ENCODE measurements around the gene S100A12.
"Not testable (repeated sequence)": the region's sequence is repeated elsewhere in the genome, so short reads cannot be mapped to it uniquely, and the experiment has no call there.

S100A12 gene

GRCh38 chr1:153375511-153375910 is at the start of gene S100A12:
TSS of gene S100A12 (minus strand) at chr1:153375621. CDS start at chr1:153374592, 1,029 bp downstream.
- no peak for DNase-seq

DNA sequence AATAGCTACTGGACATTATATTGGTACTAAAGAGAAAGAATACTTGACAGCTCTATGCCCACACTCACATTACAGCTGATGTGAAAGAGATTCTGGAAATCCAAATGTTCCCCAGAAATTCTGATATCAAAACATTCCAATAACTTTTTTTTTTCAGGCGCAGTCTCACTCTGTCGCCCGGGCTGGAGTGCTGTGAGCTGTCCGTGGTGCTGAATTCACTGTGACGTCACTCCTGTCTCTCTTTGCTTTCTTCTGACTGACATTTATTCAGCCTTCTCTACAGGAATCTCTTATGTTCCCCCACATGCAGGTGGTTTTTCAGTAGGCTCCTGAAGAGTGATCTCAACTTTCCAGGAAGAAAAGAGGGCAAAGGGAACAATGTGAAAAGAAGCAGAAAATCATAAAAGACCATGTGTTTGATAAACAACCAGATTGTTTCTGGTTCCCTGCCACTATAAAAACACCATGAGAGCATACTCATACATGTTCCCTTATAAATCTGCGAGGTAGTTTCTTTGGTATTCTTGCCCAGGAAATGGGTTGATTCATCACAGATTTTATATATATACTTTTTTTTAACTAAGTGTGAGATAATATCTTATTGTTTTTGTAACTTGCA is 47.1 kb upstream of the S100A12 start:
- no peak for DNase-seq

- no peak for DNase-seq
Measured at GRCh38 chr1:153420306-153420705, 44.9 kb upstream of the S100A12 start.

DNA sequence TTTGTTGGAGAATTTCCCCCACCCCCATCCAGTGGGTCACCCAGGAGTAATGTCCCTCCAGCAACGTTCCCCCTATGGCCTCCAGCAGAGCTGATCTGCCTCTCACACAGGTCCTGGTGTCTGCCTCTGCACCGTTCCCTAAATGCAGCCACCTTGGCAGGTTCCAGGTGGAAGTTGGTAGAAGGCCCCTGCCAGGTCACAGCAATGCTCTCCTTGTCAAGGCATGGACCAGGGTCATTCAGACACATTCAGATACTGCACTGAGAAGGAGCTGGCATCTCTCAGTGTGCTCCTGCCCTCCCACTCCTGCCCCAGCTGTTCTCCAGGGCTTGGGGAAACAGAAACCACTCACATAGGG is 44.0 kb upstream of the S100A12 start:
- not testable (repeated sequence) for DNase-seq

- DNase-seq: not testable (repeated sequence)
Measured at GRCh38 chr1:153418758-153419435, 43.5 kb upstream of the S100A12 start.

DNA sequence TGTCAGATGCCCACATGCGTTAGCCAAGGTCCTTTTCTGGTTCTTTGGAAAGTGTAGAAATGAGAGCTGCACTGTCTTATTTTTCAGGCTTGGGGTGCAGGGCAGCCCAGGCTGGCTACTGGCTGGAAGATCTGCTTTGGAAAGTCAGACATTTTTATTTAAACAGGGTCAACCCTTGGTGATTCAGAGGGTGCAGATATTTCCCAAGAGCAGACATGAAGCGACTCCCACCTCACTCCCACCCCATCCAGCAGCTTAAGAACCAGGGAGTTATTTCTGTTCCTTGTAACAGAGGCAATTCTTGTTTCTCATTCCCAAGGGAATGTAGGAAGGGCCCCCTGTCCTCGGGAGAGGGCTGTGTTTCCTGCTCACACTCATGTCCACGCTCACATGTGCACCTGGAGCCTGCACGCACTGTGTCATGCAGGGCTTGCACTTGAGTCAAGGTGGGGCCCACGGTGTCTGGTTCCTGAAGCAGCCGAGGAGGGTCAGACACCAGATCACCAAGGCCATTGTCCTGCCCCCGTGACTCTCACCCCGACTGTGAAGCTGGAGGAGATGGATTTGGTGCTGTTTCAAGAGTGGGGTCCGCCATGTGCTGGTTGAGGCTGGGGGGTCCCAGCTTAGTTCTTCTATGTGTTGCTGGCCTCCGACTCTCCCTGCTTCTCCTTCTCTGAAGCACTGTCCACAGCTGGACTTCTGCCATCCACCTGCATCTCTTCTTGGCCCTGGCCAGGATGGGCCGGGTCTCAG is 41.9 kb upstream of the S100A12 start:
- DNase-seq: no peak

DNA sequence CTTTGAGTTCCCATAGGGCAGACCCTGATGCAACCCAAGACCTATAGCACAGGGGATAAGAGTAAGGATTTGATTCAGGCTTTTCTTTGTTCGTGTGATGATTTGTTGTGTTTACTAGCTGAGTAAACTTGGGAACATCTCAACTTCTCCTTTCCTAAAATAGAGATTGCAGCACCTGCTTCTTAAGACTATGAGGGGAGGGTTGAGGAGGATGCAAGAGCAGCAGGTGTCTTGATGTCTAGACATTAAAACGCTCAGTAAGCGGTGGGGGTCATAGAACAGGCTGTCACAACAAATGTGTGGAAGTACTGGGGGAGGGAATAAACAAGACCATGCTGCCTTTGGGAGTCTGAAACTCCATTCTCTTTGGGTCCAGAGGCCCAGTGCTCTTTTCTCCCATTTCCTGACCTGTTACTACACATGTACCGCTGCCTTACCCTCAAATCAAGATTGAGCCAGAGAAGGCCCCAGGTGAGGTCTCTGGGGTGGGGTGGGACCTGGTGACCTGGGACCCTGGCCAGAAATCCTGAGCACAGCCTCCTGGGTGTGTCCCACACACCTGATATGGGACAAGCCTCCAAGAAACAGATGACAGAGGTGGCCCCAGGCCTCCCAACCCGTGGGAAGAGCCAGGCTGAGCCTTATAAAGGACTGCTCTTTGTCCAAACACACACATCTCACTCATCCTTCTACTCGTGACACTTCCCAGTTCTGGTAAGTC is 40.6 kb upstream of the S100A12 start, which contains the start of gene S100A7A:
S100A7A (plus strand) TSS at position 671 of the 721 bp plus-strand sequence. CDS start 1,563 bp downstream, outside the sequence.
- DNase-seq: no peak

DNA sequence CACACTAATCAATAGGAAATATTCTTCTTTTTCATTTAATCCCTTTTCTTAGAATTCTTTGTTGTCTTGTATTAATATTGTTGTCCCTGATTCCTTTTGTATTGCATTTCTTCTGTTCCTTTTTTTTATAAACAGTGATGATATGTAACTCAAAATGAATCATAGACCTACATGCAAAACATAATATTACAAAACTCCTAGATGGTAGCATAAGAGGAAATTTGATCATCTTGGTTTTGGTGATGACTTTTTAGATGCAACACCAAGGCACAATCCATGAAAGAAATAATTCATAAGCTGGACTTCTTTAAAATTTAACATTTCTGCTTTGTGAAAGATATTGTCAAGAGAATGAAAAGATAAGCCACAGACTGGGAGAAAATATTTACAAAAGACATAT is 38.5 kb upstream of the S100A12 start:
- DNase-seq: not testable (repeated sequence)

DNA sequence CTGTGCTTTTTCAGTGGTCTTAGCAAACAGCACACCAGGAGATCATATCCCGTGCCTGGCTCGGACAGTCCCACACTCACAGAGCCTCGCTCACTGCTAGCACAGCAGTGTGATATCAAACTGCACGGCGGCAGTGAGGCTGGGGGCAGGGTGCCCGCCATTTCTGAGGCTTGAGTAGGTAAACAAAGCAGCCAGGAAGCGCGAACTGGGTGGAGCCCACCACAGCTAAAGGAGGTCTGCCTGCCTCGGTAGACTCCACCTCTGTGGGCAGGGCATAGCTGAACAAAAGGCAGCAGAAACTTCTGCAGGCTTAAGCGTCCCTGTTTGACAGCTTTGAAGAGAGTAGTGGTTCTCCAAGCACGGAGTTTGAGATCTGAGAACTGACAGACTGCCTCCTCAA is 31.9 kb upstream of the S100A12 start:
- not testable (repeated sequence) for DNase-seq

DNA sequence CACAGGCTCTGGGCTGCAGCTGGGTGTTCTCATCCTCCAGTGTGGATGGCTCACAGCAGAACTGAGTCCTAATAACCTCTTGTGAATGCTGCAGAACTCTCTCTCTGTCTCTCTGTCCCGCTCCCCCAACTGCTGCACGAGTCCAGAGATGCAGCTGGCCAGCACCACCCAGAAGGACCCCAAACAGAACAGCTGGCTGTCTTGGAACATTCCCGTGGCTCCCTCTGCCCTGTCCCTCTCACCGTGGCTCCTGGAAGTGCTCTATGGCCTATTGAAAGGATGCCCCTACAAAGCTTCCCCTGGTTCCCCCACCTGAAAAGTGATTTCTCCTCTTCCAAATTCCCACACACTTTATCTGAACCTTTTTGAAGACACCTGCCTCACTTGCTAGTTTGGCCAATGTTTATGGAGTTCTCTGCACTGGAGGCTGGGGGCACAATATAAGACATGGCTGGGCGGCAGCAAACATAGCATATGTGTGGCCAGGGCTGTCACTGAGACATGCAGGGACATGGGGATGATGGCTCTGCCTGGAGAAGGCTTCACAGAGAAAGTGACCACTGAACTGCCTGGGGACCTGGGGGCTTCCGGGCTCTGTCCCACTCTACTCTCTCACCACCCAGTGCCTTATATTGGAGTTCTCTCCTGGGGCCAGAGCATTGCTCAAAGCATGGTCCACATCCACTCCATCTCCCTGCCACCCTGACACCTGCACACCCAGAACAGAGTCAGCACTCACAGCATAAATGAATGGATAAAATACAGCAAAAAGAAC is 30.6 kb upstream of the S100A12 start:
- not testable (repeated sequence) for DNase-seq

GRCh38 chr1:153404768-153405167 is 29.3 kb upstream of the S100A12 start:
- no peak for DNase-seq

DNA sequence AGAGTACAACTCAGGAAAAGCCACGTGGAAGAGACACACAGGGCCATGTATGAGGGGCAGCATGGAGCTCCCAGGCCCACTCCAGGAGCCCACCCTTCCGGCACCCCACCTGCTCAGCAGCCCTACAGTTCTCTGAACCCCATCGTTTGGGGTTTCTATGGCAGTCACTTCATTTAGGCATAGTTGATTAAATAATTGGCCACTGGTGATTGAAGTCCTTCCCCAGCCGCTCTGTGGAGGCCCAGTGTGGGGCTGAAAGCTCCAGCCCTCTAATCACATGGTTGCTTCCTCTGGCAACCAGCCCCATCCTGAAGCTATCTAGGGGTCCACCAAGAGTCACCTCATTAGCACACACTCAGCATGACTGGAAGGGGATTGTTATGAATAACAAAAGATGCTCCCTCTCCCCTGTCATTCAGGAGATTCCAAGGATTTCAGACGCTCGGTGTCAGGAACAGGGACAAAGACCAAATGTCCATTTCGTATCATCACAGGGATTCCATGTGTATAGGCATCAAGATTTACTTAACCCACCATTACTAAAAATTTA is 28.7 kb upstream of the S100A12 start:
- no peak for DNase-seq

DNA sequence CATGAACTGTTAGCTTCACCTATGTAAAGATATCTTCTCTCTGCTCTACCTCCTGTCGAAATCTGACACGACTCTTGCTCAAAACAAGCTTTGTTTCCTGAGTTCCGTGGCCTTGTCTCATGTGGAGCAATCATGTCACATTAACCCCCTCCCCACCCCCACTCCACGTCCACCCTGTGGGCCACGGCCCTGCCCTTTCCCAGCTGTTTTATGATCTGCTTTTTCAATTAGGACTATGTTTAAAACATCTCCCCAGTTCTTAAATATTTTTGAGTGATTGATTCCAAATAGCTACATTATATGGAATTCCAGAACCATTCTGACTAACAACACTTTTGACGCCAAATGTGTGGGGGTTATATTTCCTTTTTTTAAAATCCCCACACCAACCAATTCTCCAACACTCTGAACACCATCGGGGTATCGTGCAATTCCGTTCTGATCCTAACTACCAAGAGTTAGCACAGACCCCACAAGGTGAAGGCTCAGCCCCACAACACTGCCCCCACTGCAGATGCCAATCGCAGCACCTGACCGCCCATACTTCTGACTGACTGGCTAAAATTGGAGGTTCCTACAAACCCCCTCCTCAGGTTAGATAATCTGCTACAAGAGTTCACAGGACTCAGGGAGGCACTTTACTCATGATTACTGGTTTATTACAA is 28.1 kb upstream of the S100A12 start:
- no peak for DNase-seq

DNA sequence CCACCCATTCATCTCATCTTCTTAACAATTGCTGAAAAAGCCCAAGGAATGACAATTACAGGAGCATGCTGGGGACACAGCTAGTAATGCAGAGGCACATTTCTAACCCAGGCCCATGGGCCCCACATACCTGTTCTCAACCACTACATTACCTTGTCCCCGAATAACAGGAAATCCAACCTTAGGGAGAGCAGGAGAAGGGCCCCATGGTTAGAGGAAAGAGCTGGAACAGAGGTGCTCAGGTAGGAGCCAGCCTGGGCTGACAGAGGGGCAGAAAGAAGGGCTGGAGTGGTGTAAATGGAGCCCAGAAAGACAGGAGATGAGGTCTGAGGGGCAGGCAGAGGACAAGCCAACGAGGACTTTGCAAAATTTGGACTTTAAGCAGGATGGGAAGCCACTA is 26.8 kb upstream of the S100A12 start:
- DNase-seq: no peak

DNA sequence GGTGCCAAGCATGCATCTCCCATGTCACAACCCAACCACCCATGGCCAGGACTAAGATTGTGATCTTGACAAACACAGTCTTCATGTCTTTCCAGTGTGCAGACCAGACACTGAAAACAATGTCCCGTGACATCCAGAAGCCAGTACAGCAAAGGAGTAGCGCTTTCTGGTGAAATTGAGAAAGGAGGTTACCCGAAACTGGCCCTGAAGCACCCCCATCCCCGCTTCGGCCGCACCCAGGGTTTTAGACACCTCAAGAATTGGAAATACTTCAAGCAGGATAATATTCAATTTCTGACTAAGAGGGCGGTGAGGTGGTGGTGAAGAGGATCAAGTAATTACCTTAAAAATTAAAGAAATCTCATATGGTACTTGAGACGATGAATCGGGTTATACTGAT is 26.0 kb upstream of the S100A12 start:
- DNase-seq: no peak

DNA sequence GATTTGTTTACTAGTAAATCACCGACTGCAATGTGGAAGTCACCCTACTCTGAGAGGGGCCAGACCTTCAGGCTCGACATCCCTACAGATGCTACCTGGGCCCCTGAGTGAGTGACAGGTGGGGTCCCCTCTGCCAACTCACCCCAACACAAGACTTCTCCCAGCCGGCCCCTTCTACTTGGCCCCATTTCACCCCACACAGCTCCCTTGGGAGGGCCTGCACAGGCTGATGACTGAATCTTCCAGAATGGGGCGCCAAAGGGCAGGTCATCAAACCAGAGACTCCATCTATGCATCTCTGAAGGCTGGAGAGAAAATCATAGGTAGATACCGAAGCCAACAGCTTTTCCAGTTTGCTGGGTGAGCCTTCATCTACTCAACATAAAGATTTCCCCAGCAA is 24.8 kb upstream of the S100A12 start:
- no peak for DNase-seq

- DNase-seq: no peak
Measured at GRCh38 chr1:153399401-153400055, 24.1 kb upstream of the S100A12 start.

- no peak for DNase-seq
Measured at GRCh38 chr1:153397924-153398651, 22.7 kb upstream of the S100A12 start.

DNA sequence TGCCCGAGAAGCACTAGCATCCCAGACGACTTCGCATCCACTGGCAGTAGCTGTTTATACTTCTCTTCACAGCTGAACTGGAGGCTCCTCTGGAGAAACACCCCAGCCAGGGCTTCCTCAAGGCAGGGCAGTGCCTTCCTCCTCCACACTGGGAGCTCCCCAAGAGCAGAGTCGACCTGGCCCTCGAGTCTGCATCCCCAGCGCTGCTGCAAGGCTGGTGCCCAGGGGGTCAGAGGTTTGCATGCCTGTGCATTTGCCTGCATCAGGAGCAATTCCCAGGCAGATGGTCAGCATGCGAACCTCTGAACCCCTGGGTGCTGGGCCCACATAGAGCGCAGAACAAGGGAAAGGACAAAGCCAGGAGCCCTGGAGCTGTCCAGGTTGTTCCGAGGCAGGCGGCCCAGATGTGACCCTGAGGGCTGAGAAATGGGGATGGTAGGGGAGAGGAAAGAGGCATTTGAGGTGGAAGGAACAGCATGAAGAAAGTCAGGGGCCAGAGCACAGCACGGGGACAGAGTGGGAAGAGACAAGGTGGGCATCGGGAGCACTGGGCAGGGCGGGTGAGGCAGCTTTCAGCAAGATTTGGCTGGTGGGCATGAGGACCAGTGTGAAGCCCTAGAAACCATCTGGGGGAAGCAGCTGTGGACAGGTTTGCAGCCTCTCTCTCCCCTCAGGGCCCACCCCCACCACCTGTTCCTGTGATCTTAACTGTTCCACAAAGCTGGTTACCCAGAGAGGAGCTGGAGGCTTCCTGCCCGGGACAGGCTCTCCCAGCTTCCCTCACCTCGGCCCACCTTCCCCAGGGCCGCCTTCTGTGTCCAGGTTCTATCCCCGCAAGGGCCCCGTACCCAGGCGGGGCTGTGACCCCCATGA is 21.9 kb upstream of the S100A12 start:
- no peak for DNase-seq

All from NCI-H526 treated with DMSO at 0.1 percent for 48 hours (cell line).